Activated T-cell treated with anti-CD3 and anti-CD28 coated beads, Interleukin-2, amount 50 U/mL, for 72 hours (primary cell): ENCODE data around the gene PRR9. TPM values are rescaled to one million over a fixed set of nuclear protein-coding genes. Genes with fewer than 3 reads are reported as not detected.
"Not testable (repeated sequence)": the region's sequence is repeated elsewhere in the genome, so short reads cannot be mapped to it uniquely, and the experiment has no call there.

ENCODE experiments used
- ATAC-seq, 2 donors: fragments of 150-1000 bp; cut with Tn5 transposase; replicated peaks in 1 of 2; 2 replicates each; pipeline ENCODE4 v1.10.0; 2021; ENCODE audit warnings: moderate library complexity in 2 of 2, mild to moderate bottlenecking in 1 of 2
- DNase-seq, 2 donors: peaks; one replicate each; pipeline ENCODE4 v3.0.0; 2021 to 2022; ENCODE audit warnings: mixed read lengths in 1 of 2
- H3K27ac Mint-ChIP-seq: one replicate; pipeline ENCODE4 v1.8.0; 2022; ENCODE audit warnings: mild to moderate bottlenecking, moderate library complexity, mixed read lengths
- H3K27me3 Mint-ChIP-seq: one replicate; pipeline ENCODE4 v1.8.0; 2022; ENCODE audit warnings: low read depth, mixed read lengths
- H3K36me3 Mint-ChIP-seq, 2 donors: one replicate each; pipeline ENCODE4 v1.8.0; 2022; ENCODE audit warnings: mixed read lengths in 2 of 2, mild to moderate bottlenecking in 1 of 2; ENCODE audit not compliant: insufficient read depth in 2 of 2
- H3K4me1 Mint-ChIP-seq: one replicate; pipeline ENCODE4 v1.8.0; 2022; ENCODE audit warnings: low read depth, mixed read lengths
- H3K4me3 Mint-ChIP-seq, 2 donors: one replicate each; pipeline ENCODE4 v1.8.0; 2022; ENCODE audit warnings: mild to moderate bottlenecking in 2 of 2, mixed read lengths in 2 of 2, moderate library complexity in 2 of 2
- H3K9me3 Mint-ChIP-seq, 2 donors: one replicate each; pipeline ENCODE4 v1.8.0; 2022; ENCODE audit warnings: mixed read lengths in 2 of 2
- total RNA-seq, 2 donors: library from RNA; stranded (reverse); gene quantifications; one replicate each; pipeline ENCODE4 v1.2.3, GENCODE V29; 2022

The PRR9 gene, protein sequence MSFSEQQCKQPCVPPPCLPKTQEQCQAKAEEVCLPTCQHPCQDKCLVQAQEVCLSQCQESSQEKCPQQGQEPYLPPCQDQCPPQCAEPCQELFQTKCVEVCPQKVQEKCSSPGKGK
- total RNA-seq = not detected

DNA sequence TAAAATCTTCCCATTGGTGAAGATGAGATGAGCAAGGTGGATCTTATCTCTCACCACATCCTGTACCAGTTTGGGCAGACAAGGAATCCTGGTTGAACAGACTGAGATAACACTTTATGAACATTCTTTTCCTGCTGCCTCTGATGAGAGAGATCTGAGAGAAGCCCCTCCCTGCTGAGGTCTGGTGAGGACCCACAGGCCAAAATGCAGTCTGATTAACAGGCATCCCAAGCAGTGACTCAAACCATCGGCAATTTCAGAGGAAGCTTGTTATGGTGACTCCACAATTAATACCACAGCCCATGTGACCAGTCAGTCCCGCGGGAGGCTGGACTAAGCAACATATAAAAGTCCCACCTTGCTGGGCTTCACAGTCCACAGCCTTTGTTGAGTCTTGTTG, at the start of gene PRR9:
Gene PRR9, plus strand, starts transcription at position 373 of the 400 bp plus-strand sequence. CDS start 561 bp downstream, outside the sequence.
- Mint-ChIP-seq H3K4me3 (no peak within 1 kb of the TSS), H3K4me1 (no peaks in the 10 kb centered on the region), H3K27ac (no peak within 1 kb of the TSS), H3K36me3 (no peaks in the 10 kb centered on the region), H3K27me3 (peaks cover 31% of the 10 kb centered on the region), H3K9me3 (no peaks in the 10 kb centered on the region)
- ATAC-seq = no peak
- no peak for DNase-seq

DNA sequence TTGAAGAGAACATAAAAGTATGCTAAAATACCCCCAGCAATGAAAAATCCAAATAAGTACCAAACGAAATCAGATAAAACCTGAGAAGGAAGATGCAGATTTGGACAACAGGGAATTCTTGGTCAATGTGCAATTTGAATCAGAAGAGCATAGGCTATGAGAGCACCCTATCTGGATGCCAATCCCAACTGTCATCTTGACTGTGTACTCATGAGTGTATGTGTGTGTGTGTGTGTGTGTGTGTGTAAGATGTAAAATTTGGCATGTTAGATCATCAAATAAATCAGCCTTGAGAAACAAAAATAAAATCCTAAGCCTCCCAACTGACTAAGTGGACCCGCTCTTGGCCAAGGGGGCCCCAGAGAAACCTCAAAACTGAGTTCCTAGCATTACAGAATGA, 48.7 kb upstream of the PRR9 start:
- H3K9me3 Mint-ChIP-seq = no peaks in the 10 kb centered on the region
- H3K4me1 Mint-ChIP-seq = no peaks in the 10 kb centered on the region
- DNase-seq (no peak), ATAC-seq (no peak)
- no peaks in the 10 kb centered on the region for H3K36me3 Mint-ChIP-seq
- no peak overlapping the region for H3K4me3 Mint-ChIP-seq
- H3K27ac Mint-ChIP-seq = no peak overlapping the region
- peaks cover 20% of the 10 kb centered on the region for H3K27me3 Mint-ChIP-seq

DNA sequence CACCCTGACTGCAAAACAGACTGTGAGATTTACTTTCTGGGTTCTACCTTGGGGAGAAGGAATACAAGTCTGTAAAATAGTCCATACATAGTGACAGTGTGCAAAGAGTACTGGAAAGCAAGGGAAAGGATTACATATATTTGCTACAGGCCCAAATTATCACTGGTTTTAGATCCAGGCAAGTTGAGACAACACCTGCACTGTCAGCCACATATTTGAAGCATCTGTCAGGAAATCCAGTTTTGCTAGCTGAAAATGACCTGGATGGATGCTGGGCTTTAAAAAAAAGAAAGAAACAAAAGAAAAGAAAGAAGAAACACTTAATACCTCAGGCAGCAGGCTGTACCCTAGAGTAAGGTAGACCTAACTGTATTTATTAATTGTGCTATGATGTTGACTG, 42.8 kb upstream of the PRR9 start:
- DNase-seq (no peak), ATAC-seq (no peak)
- Mint-ChIP-seq H3K9me3 (no peaks in the 10 kb centered on the region), H3K4me1 (no peaks in the 10 kb centered on the region), H3K27me3 (peaks cover 24% of the 10 kb centered on the region), H3K4me3 (no peak overlapping the region), H3K36me3 (no peaks in the 10 kb centered on the region), H3K27ac (no peak overlapping the region)

DNA sequence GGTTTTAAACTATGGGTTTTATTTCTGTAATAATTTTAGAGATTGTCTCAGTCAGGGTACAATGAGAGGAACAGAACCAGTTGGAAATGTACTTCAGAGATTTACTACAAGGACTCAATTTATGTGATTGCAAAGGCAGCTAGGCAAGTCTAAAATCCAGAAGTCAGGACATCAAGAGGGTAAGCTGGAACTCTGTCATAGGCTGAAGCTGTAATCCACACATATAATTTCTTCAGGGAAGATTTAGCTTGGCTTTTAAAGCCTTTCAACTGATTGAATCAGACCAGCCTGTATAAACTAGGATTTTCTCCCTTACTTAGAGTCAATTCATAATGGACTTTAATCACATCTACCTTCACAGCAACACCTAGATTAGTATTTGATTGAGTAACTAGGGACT, 38.5 kb upstream of the PRR9 start:
- Mint-ChIP-seq H3K27me3 (peaks cover 34% of the 10 kb centered on the region), H3K4me1 (no peaks in the 10 kb centered on the region), H3K9me3 (no peaks in the 10 kb centered on the region), H3K4me3 (no peak overlapping the region), H3K36me3 (no peaks in the 10 kb centered on the region), H3K27ac (no peak overlapping the region)
- ATAC-seq (no peak), DNase-seq (no peak)

DNA sequence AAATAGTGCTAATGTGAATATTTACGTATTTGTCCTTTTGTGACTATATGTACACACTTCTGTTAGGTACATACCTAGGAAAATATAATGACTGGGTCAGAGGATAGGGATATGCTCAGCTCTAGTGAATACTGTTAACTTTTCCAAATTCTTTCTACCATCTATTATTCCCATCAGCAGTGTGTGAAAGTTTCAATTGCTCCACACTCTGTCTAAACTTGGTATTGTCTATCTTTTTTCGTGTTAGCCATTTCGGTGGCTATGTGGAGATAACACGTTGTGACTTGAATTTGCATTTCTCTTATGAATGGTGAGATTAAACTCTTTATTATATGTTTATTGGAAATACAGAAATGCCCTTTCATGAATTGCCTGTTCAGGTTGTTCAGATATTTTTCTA, 36.8 kb upstream of the PRR9 start:
- peaks cover 38% of the 10 kb centered on the region for H3K27me3 Mint-ChIP-seq
- H3K36me3 Mint-ChIP-seq = no peaks in the 10 kb centered on the region
- peaks cover 2 to 3% of the 10 kb centered on the region in 2 donors for H3K9me3 Mint-ChIP-seq
- DNase-seq (no peak), ATAC-seq (no peak)
- no peak overlapping the region for H3K27ac Mint-ChIP-seq
- no peaks in the 10 kb centered on the region for H3K4me1 Mint-ChIP-seq
- H3K4me3 Mint-ChIP-seq = no peak overlapping the region

DNA sequence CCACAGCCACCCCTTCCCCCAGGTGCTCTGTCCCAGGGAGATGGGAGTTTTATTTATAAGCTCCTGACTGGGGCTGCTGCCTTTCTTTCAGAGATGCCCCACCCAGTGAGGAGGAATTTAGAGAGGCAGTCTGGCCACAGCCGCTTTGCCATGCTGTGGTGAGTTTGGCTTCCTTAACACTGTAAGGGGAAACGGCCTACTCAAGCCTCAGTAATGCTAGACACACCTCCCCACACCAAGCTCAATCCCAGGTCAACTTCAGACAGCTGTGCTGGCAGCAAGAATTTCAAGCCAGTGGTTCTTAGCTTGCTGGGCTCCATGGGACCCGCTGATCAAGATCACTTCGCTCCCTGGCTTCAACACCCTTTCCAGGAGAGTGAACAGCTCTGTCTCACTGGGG, 29.1 kb upstream of the PRR9 start:
- H3K27me3 Mint-ChIP-seq = peaks cover 11% of the 10 kb centered on the region
- not testable (repeated sequence) for H3K27ac Mint-ChIP-seq, H3K36me3 Mint-ChIP-seq

DNA sequence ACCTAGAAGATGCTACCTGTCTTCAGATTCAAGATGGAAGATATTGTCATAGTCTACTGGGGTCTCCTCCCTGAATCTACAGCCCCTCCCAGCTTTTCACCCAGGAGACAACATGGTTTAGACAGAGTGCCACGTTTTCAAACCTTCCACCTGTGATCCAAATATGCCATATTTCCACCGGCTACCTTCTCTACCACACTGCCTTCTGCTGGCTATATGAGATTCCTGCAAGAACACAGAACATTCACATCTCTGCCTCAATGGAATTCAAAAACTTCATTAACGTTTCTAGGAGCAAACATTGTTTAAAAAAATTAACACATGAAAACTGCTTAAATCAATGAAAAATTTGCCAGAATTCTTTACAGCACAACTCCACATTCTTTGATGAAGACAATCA, 27.0 kb upstream of the PRR9 start:
- Mint-ChIP-seq H3K9me3 (peaks cover 6 to 12% of the 10 kb centered on the region in 2 donors), H3K4me1 (no peaks in the 10 kb centered on the region), H3K36me3 (peaks cover 0 to 5% of the 10 kb centered on the region in 2 donors), H3K4me3 (no peak overlapping the region), H3K27ac (no peak overlapping the region), H3K27me3 (peaks cover 19% of the 10 kb centered on the region)
- ATAC-seq (no peak), DNase-seq (no peak)

More for the DNA sequence above, 29.1 kb upstream of the PRR9 start:
- H3K4me3 Mint-ChIP-seq, DNase-seq, H3K4me1 Mint-ChIP-seq, ATAC-seq: not testable (repeated sequence)
- H3K9me3 Mint-ChIP-seq = peaks cover 6 to 13% of the 10 kb centered on the region in 2 donors

DNA sequence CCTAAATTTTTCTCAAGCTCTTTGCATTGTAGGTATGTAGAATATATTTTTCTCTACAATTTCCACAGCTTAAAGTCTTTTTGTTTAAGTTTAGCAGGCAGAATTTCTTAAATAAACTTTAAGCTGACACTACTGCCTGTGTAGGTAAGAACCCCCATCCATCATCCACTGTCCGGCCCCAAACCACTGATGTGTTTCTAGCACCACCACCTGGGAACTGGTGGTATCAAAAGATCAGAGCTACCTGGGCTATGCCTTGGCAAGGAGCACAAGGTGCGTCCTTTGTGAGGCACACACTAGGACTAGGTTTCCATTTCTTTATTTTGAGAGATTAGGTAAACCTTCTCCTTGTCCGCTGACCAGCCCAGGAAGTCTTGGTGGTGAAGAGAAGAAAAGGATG, 24.7 kb upstream of the PRR9 start:
- ATAC-seq (no peak), DNase-seq (peak in 1 of 2 donors; percentile 1)
- no peak overlapping the region for H3K4me3 Mint-ChIP-seq
- H3K36me3 Mint-ChIP-seq = no peaks in the 10 kb centered on the region
- H3K4me1 Mint-ChIP-seq = no peaks in the 10 kb centered on the region
- H3K27ac Mint-ChIP-seq = no peak overlapping the region
- H3K27me3 Mint-ChIP-seq = peaks cover 19% of the 10 kb centered on the region
- peaks cover 0 to 1% of the 10 kb centered on the region in 2 donors for H3K9me3 Mint-ChIP-seq

DNA sequence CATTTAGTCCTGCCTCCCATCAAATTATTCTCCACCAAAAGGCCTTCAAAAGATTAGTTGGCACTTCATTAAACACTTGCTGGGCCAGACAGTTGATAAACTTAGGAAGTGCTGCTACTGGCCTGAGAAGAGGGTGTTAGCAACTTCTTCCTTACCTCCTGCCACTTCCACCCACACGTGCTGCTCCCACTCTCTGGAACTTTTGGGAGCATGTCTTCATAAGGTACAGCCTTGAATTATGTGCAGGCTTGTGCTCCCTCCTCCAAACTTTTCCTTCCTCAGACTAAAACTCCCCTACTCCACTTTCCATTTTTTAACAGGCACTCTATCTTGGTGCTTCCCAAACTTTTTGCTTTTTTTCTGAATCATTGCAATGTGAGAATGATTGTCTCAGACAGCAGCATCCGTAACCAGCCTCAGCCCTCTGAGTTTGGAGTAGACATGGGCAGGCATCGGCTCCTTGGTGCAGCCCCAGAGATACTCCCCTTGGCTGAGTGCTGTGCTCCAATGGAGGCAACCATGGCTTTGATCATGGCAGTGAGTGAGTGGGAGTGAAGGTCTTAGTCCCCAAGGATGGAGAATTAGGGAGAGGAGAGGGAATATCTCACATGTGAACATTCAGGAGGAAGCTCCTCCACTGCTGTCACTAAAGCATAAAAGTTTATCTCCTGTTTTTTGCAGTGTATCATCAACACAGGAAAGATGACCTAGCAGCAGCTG, 22.9 kb upstream of the PRR9 start:
- no peaks in the 10 kb centered on the region for H3K4me1 Mint-ChIP-seq
- no peak overlapping the region for H3K27ac Mint-ChIP-seq
- DNase-seq (no peak), ATAC-seq (no peak)
- peaks cover 32% of the 10 kb centered on the region for H3K27me3 Mint-ChIP-seq
- no peaks in the 10 kb centered on the region for H3K36me3 Mint-ChIP-seq
- no peaks in the 10 kb centered on the region for H3K9me3 Mint-ChIP-seq
- H3K4me3 Mint-ChIP-seq = no peak overlapping the region

DNA sequence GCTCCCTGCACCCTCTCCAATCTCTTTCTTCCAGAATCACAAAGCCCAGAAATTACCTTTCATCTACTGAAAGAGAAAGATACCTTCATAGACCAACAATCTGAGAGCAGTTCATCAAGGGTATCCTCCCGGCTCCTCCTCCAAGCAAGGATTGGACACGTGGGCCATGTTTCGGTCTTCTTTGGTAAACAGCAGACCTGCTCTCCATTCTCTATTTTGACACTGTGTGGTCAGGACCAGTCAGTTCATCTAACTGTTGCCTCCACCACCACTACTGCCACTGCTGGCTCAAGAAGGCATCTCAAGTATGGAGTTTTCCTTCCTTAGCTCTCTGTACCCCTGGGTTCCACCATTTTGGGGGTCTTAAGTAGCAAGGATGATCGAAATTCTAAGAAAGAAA, 22.2 kb upstream of the PRR9 start:
- Mint-ChIP-seq H3K36me3 (no peaks in the 10 kb centered on the region), H3K27ac (no peak overlapping the region), H3K9me3 (no peaks in the 10 kb centered on the region), H3K27me3 (peaks cover 32% of the 10 kb centered on the region), H3K4me1 (no peaks in the 10 kb centered on the region), H3K4me3 (no peak overlapping the region)
- DNase-seq (no peak), ATAC-seq (no peak)

DNA sequence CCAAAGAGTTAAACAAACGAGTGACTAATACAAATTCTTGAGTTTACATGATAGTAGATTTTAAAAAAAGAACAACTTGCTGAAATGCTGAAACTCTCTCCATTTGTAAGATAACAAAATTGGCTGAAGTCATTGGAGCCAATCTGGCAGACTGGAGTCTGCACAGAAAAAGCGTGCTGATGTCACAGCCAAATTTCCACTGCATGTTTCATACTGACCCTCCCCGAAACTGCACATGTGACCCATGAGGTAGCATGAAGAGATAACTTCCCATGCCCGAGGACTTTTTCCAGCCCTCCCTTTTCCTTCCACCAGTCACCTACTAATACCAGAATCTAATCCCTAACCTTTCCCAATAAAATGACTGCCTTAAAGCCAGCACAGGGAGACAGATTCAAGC, 15.4 kb upstream of the PRR9 start:
- Mint-ChIP-seq H3K9me3 (no peaks in the 10 kb centered on the region), H3K4me1 (no peaks in the 10 kb centered on the region), H3K4me3 (no peak overlapping the region), H3K36me3 (no peaks in the 10 kb centered on the region), H3K27ac (no peak overlapping the region), H3K27me3 (peaks cover 38% of the 10 kb centered on the region)
- ATAC-seq = no peak
- no peak for DNase-seq

DNA sequence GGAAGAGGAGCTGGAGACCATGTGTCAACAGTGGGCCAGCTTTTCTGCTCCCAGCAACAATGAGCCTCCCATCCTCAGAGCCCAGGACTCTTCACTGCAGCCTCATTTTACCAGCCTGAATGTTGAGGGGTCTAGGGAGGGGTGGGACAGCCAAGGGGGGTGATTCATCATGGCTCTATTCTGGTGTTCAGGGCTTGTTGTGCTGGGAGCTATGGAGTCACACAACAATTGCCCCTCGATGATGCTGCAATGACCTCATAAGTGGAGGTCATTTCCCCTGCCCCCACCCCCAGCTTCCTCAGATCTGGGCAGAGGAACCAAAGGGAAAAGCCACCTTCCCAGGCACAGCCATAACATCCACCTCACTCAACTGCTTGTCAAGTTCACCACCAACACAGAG, 14.3 kb upstream of the PRR9 start, which contains the start of gene LELP1:
Gene LELP1, plus strand, starts transcription at position 301 of the 400 bp plus-strand sequence. CDS start 1,278 bp downstream, outside the sequence.
- Mint-ChIP-seq H3K27ac (no peak within 1 kb of the TSS), H3K4me3 (no peak within 1 kb of the TSS), H3K27me3 (peaks cover 40% of the 10 kb centered on the region), H3K4me1 (no peaks in the 10 kb centered on the region), H3K9me3 (no peaks in the 10 kb centered on the region), H3K36me3 (no peaks in the 10 kb centered on the region)
- ATAC-seq = no peak
- no peak for DNase-seq

DNA sequence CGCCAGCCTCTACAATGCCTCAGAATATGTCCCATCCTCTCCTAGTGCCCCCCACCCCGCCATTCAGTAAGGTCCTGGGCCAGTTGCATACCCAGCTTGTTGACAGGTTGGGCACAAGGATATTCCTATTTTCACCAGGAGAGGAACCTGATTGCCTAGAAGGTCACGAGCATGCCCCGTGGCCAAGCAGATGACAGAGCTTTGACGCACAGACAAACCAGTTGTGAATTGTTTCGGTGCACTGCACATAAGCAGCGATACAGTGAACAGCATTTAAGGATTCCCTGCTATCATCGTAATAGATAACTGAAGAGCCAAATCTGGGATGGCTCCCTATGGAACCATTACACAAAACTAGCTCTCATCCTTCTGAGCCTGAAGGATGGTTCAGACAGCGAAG, 10.8 kb upstream of the PRR9 start:
- H3K4me3 Mint-ChIP-seq = no peak overlapping the region
- H3K36me3 Mint-ChIP-seq = no peaks in the 10 kb centered on the region
- H3K27ac Mint-ChIP-seq = no peak overlapping the region
- ATAC-seq = no peak
- peaks cover 43% of the 10 kb centered on the region for H3K27me3 Mint-ChIP-seq
- H3K9me3 Mint-ChIP-seq = no peaks in the 10 kb centered on the region
- no peak for DNase-seq
- no peaks in the 10 kb centered on the region for H3K4me1 Mint-ChIP-seq

DNA sequence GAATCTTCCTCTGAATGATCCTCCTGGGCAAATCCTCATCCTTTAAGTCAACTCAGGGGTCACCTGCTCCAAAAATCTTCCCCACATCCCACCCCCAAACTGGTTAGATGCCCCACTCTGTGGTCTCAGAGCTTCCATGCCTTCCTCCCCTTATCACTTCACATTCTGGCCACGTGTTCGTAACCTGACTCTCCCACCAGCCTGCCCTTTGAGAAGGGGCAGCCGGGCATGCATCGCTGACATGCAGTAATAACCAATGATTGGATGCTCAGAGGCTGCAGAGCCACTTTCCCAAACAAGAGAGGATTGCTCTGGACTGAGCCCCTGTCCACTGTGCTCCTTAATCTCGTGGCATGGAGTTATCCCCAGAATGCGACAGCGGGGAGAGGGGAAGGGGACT, 7.2 kb upstream of the PRR9 start:
- Mint-ChIP-seq H3K9me3 (no peaks in the 10 kb centered on the region), H3K4me1 (no peaks in the 10 kb centered on the region), H3K27me3 (peaks cover 38% of the 10 kb centered on the region), H3K27ac (no peak overlapping the region), H3K4me3 (no peak overlapping the region), H3K36me3 (no peaks in the 10 kb centered on the region)
- DNase-seq = no peak
- no peak for ATAC-seq
